ENCODE results near the gene ANTXRL. TPM values are rescaled to one million over a fixed set of nuclear protein-coding genes. Genes with fewer than 3 reads are reported as not detected.
"Not testable (repeated sequence)": the region's sequence is repeated elsewhere in the genome, so short reads cannot be mapped to it uniquely, and the experiment has no call there.

Gene ANTXRL
- total and polyA plus RNA-seq, 10 donors = 0.03 to 1.1 (median 0.42) TPM; not detected in 3

- Histone ChIP-seq H3K4me3 (no peak overlapping the region), H3K4me1 (no peaks in the 10 kb centered on the region), H3K27ac (no peak overlapping the region), H3K36me3 (peaks cover 0 to 8% (median 0%) of the 10 kb centered on the region in 6 donors), H3K27me3 (replicated peaks in 1 of 7) (no peaks in the 10 kb centered on the region), H3K9me3 (peaks cover 0 to 27% (median 20%) of the 10 kb centered on the region in 8 donors)
- intact Hi-C loops (cut with DNase I; ENCODE audit: low total_unique reads) = no loop called here
- TF ChIP-seq POLR2AphosphoS5 (IDR thresholded peaks at IDR 0.05) = no peak
- TF ChIP-seq, protein P1, sequence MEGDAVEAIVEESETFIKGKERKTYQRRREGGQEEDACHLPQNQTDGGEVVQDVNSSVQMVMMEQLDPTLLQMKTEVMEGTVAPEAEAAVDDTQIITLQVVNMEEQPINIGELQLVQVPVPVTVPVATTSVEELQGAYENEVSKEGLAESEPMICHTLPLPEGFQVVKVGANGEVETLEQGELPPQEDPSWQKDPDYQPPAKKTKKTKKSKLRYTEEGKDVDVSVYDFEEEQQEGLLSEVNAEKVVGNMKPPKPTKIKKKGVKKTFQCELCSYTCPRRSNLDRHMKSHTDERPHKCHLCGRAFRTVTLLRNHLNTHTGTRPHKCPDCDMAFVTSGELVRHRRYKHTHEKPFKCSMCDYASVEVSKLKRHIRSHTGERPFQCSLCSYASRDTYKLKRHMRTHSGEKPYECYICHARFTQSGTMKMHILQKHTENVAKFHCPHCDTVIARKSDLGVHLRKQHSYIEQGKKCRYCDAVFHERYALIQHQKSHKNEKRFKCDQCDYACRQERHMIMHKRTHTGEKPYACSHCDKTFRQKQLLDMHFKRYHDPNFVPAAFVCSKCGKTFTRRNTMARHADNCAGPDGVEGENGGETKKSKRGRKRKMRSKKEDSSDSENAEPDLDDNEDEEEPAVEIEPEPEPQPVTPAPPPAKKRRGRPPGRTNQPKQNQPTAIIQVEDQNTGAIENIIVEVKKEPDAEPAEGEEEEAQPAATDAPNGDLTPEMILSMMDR (IDR thresholded peaks at IDR 0.05 in 8 of 11, conservative IDR thresholded peaks at IDR 0.05 in 3 of 11) = no peak
- TF ChIP-seq POLR2A (IDR thresholded peaks at IDR 0.05) = no peak
- WGBS, 5 donors = 62 to 100% (median 81%) methylated on average over 2 of the region's 2 CpGs
- DNase-seq = no peak
Measured at GRCh38 chr10:46239993-46240683, 46.7 kb upstream of the ANTXRL start.

GRCh38 chr10:46240684-46241565 lies 45.9 kb upstream of the ANTXRL start:
- no peak for DNase-seq
- no peak overlapping the region for H3K27ac ChIP-seq
- no peak overlapping the region for H3K4me3 ChIP-seq
- no peaks in the 10 kb centered on the region for H3K36me3 ChIP-seq
- no peaks in the 10 kb centered on the region for H3K27me3 ChIP-seq (replicated peaks in 1 of 7)
- peaks cover 0 to 27% (median 20%) of the 10 kb centered on the region in 8 donors for H3K9me3 ChIP-seq
- intact Hi-C loops (cut with DNase I; ENCODE audit: low total_unique reads) = no loop called here
- no peaks in the 10 kb centered on the region for H3K4me1 ChIP-seq
- TF ChIP-seq POLR2AphosphoS5 (IDR thresholded peaks at IDR 0.05) = no peak
- TF ChIP-seq, protein P1 (IDR thresholded peaks at IDR 0.05 in 8 of 11, conservative IDR thresholded peaks at IDR 0.05 in 3 of 11) = no peak
- no peak for TF ChIP-seq POLR2A (IDR thresholded peaks at IDR 0.05)
- 50 to 90% (median 87%) methylated on average over 1 to 2 of the region's 2 CpGs for WGBS, 5 donors

GRCh38 chr10:46245381-46245900 lies 41.4 kb upstream of the ANTXRL start:
- intact Hi-C loops (cut with DNase I; ENCODE audit: low total_unique reads) = no loop called here
- TF ChIP-seq POLR2A (IDR thresholded peaks at IDR 0.05) (no peak), POLR2AphosphoS5 (IDR thresholded peaks at IDR 0.05) (no peak)
- TF ChIP-seq, protein P1 (IDR thresholded peaks at IDR 0.05 in 8 of 11, conservative IDR thresholded peaks at IDR 0.05 in 3 of 11) = no peak
- Histone ChIP-seq H3K4me1 (no peaks in the 10 kb centered on the region), H3K36me3 (peaks cover 0 to 14% (median 0%) of the 10 kb centered on the region in 6 donors), H3K27me3 (replicated peaks in 1 of 7) (no peaks in the 10 kb centered on the region), H3K27ac (no peak overlapping the region), H3K4me3 (no peak overlapping the region), H3K9me3 (peaks cover 0 to 27% (median 20%) of the 10 kb centered on the region in 8 donors)
- peak; percentile 41 for DNase-seq
- WGBS, 5 donors = 75 to 90% (median 89%) methylated on average over 8 to 9 of the region's 9 CpGs

GRCh38 chr10:46246400-46247180 lies 40.2 kb upstream of the ANTXRL start:
- peak; percentile 53 for DNase-seq
- H3K4me1 ChIP-seq = not testable (repeated sequence)

More at GRCh38 chr10:46246400-46247180, 40.2 kb upstream of the ANTXRL start:
- H3K4me3 ChIP-seq; intact Hi-C loops (cut with DNase I; ENCODE audit: low total_unique reads); H3K27me3 ChIP-seq (replicated peaks in 1 of 7); H3K27ac ChIP-seq: not testable (repeated sequence)
- Histone ChIP-seq H3K9me3 (peaks cover 0 to 22% (median 16%) of the 10 kb centered on the region in 8 donors), H3K36me3 (peaks cover 0 to 26% (median 0%) of the 10 kb centered on the region in 6 donors)
- 62 to 79% (median 71%) methylated on average over 8 to 10 of the region's 10 CpGs for WGBS, 5 donors

All from spleen (tissue), 11 donors.